Right lung (tissue), 5 donors: ENCODE results near the gene FBLN1. TPM values are rescaled to one million over a fixed set of nuclear protein-coding genes. Genes with fewer than 3 reads are reported as not detected.
"Not testable (repeated sequence)": the region's sequence is repeated elsewhere in the genome, so short reads cannot be mapped to it uniquely, and the experiment has no call there.

Experiments
- DNase-seq, 2 donors: peaks; one replicate each; pipeline ENCODE4 v3.0.0-alpha.2; 2013
- polyA plus RNA-seq, 5 donors: library from polyadenylated mRNA; unstranded; fragments of 120-200 nt; gene quantifications; one replicate each; pipeline versions ENCODE4 v1.2.1 to v1.2.3, GENCODE V29; 2013; ENCODE audit warnings: inconsistent platforms in 1 of 5, low replicate concordance in 1 of 5; ENCODE audit not compliant: insufficient read length in 5 of 5, insufficient read depth in 1 of 5

FBLN1 gene
- polyA plus RNA-seq, 5 donors, result 219 to 312 (median 307) TPM

DNA sequence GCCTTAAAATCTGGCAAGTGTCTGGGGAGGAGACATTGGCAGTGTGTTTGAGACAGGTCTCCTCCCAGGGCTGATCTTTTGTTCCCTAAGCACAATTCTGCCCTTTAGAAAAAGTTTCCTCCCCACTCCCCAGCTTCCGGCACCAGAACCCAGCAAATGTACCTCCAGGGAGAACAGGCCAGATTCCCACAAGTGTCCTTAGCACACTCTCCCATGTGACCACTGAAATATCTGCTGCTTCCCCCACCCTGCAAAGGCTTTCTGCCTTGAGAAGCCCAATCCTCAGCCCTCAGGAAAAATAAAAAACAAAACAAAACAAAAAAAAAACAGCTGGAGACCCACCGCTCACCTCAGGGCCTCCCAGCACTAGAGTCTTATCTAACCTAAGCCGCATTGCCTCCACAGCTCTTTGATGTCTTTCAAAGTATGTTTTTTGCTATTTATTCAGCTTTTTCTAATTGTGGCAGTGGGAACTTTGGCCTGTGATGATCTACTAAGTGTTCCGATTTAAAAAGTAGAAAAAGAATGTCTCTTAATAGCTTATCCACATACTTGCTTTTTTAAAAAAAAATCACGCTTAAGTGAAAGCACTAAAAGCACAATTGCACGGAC, 29.0 kb upstream of the FBLN1 start:
- DNase-seq, result no peak

- no peak for DNase-seq
Observed at GRCh38 chr22:45475063-45475747, 27.5 kb upstream of the FBLN1 start.

GRCh38 chr22:45475851-45476514, 26.7 kb upstream of the FBLN1 start:
- DNase-seq, result no peak

- DNase-seq, result no peak
Observed at GRCh38 chr22:45476814-45477213, 25.9 kb upstream of the FBLN1 start.

GRCh38 chr22:45477366-45478107, 25.1 kb upstream of the FBLN1 start:
- DNase-seq, result no peak

DNA sequence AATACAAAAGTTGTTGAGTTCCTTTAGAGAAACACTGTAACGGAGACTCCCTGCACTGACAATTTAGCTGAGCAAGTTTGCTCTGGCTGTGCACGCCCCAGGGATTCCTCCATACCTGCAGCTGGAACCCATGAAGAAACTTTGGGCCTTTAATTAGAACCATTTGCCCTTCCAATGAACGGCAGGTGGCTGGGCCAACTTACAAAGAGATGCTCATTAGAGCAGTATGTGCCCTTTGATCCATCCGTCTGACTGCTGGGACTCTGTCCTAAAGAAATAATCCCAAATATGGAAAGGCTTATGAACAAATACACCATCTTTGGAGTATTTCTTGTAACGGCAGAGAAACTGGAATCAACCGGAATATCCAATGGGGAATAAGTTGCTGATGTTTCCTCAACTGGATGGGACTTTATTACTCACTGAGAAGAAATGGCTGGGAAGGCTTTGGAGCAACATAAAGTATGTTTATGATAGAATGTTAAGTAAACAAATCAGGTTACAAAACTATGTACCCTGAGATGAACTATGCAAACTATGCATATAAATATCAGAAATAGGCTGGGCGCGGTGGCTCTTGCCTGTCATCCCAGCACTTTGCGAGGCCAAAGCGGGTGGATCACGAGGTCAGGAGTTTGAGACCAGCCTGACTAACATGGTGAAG, 24.4 kb upstream of the FBLN1 start:
- DNase-seq, result no peak

GRCh38 chr22:45480717-45481116, 22.0 kb upstream of the FBLN1 start:
- DNase-seq, result no peak

- no peak for DNase-seq
Observed at GRCh38 chr22:45481661-45482060, 21.0 kb upstream of the FBLN1 start.

GRCh38 chr22:45482169-45482568, 20.5 kb upstream of the FBLN1 start:
- no peak for DNase-seq

- no peak for DNase-seq
Observed at GRCh38 chr22:45483319-45483718, 19.4 kb upstream of the FBLN1 start.

- no peak for DNase-seq
Observed at GRCh38 chr22:45483918-45484499, 18.7 kb upstream of the FBLN1 start.

DNA sequence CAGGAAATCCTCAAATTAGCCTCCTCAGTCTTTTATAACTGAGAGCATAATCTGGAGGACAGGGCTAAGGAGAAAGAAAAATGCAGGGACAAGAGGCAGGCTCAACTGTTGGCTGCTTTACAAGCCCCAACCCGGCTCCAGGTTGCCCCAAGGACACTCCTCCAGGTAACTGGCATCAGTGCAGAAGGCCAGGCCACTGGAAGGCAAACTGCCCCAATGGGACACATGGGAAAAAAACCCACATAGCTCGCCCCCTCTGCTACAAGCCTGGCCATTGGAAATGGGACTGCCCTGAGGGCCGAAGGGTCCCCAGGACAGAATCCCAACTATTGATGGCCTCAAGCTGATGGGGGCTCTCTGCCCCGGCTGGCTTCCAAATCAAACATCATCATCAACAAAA, 17.9 kb upstream of the FBLN1 start:
- DNase-seq, result no peak

- DNase-seq, result no peak
Observed at GRCh38 chr22:45485261-45485660, 17.4 kb upstream of the FBLN1 start.

DNA sequence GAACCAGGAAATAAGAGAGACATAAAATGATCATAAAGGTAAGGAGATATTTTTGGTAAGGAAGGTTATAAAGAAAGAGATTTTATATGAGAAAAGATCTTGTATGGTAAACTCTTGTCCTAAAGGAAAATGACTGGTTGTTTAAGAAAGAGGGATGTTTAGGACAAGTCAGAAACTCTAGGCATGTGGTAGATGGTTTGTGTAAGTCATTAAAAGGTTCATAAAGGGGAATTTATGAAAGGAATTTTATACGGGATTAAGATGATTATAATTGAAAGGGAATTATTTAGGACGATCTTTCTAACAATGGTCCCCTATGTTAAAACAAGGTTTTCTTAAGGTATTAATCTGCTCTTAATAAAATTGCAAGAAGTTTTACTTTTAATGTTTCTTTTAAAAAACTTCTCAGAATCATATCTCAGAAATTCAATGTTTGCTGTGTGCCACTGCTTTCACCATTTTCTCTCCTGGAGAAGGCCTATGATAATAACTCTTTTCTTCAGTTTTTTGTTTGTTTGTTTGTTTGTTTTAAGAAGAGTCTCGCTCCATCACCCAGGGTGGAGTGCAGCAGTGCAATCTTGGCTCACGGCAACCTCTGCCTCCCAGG, 13.8 kb upstream of the FBLN1 start:
- DNase-seq, result no peak

DNA sequence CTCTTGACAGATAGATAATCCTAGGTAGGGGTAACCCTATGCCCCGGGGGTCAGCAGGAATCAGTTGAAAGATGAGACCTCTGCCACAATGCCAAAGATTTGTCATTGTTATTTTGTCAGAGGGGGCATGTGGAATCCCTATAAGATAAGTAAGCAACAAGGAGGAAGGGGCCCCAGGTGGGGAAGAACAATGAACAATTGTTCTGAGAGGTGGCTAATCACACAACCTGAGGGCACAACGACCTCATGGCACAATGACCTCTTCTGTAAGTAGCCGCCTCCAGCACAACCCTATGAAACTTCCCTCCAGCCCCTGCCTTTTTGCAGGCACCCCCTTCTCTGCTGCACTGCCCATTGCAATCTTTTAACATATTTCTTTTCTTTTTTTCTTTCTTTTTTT, 11.8 kb upstream of the FBLN1 start:
- DNase-seq, result no peak

DNA sequence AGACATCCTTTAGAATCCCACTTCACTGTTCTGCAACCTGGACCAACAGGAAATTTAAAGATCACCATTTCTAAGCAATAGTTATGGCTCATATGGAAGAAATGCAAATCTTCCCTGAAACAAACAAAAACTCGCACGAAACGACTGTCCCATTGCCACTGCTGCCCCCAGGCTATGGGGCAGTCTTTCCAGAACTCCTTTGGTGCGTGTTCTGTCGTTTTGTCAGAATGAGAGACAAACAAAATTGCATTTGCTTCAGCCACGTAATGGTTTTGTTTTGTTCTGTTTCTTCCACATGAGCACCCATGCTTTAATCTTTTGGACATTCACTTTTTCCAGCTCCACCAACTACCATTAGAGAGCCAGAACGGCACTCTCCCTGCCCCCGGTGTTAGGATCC, 10.8 kb upstream of the FBLN1 start:
- no peak for DNase-seq

GRCh38 chr22:45493286-45493771, 9.4 kb upstream of the FBLN1 start:
- peak; percentile 66 to 73 for DNase-seq

GRCh38 chr22:45494306-45494705, 8.4 kb upstream of the FBLN1 start:
- DNase-seq, result not testable (repeated sequence)

DNA sequence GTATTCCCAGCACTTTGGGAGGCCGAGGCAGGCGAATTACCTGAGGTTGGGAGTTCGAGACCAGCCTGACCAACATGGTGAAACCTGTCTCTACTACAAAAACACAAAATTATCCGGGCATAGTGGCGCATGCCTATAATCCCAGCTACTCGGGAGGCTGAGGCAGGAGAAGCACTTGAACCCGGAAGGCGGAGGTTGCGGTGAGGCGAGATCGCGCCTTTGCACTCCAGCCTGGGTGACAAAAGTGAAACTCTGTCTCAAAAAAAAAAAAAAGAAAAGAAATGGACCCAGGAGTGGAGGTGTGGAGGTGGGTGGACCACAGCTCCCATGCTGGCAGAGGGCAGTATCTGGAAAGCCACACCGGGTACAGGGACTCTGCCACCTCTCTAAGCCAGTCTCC, 7.1 kb upstream of the FBLN1 start:
- not testable (repeated sequence) for DNase-seq

DNA sequence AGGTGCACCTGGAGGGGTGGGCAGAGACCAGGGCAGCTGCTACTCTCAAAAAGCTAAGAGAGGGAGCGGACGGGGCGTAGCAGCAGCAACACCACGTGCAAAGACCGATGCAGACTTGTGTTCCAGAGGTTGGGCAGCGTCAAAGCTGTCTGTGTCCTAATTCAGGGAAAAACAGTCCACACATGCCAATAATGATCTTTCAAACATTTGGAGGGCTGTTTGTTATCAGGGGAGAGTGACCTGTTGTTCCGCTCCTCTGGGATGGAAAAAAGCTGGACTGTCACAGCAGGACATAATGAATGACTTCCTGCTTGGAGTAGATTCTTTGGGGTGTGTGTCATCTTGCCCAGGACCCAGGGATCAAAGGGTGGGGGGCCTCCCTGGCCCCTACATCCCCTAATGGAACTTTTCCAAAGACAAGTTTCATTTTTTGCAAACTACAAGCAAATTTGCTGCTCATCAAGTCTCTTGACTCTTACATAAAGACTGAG, 6.2 kb upstream of the FBLN1 start:
- peak; percentile 86 to 92 for DNase-seq
